Hematopoietic multipotent progenitor cell treated with erythropoietin and hydrocortisone succinate and interleukin-3 and kit ligand, for 6 days (in vitro differentiated cells): ENCODE results near the gene PAIP2.
"Not testable (repeated sequence)": the region's sequence is repeated elsewhere in the genome, so short reads cannot be mapped to it uniquely, and the experiment has no call there.

Source experiments
- DNase-seq: peaks from one replicate; pipeline ENCODE4 v3.0.0-alpha.2; 2015

The PAIP2 gene

GRCh38 chr5:139335811-139336210 is 5.8 kb upstream of the PAIP2 start:
- DNase-seq: peak; percentile 14

GRCh38 chr5:139340051-139340450 is 1.6 kb upstream of the PAIP2 start:
- DNase-seq: no peak

DNA sequence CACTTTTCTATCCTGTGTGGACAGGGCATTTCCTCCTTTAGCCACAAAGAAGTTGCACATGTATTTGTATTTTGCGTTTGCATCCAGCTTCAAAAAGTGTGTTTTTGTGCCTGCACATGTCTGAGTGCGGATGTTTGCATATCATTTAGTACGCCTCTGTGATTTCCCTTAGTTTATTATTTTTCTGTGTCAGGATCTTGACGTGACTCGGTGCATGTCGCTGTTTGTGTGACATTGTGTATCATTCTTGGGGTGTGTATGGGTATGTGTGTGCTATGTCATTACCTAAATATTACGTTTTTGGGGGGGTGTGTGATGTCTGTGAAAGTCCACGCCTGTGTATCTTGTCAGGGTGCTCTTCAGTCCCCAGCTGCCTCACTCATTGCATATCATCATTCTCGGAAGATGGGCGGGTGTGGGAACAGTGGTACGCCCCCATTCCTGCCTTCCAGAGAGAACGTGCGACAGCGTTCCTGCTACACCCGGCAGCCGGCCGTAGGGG is 416 bp upstream of the PAIP2 start:
- no peak for DNase-seq

DNA sequence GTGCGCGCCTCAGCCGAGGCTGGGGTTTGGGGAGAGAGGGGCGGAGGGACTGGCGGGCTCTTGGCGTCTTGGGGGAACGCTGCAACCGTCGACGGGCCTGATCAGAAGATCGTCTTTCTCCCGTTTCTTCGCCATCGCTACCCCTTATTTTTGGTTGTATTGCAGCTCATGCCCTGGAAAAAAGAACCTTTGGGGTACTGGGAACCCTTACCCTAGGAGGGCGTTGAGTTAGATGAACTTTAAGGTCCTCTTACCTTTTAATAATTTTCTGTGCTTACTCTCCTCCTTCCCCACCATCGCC is 719 bp downstream of the PAIP2 start:
- DNase-seq: no peak

DNA sequence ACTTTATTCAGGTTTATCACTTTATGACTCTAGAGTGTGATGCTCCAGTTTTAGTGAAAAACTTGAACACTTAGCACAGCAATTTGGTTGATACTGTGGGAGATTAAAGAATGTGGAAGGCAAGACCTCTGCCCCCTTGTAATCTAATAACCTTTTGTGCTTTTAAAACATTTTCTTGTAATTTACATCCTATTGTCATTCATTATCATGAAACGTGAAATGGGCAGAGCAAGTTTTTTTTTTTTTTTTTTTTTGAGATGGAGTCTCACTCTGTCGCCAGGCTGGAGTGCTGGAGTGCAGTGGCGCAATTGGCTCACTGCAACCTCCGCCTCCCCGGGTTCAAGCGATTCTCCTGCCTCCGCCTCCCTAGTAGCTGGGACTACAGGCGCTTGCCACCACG is 1.8 kb downstream of the PAIP2 start:
- no peak for DNase-seq

DNA sequence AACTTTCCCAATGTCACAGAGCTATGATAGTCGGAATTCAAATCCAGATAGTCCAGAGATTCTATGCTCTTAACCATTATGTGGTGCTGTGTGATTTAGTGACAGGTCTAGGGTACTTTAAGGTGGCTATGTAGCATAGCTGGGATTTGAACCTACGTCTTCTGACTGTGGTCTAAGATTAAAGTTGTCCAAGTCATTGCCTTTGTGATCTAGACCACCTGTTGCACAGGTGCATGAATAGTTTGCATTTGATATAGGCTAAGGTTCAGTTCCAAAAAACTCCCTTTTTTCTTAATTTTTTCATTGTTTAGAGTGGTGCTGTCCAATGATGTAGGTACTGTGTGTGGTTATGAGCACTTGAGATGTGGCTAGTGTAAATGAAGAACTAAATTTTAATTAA is 2.5 kb downstream of the PAIP2 start:
- DNase-seq: no peak

GRCh38 chr5:139345442-139345841 is 3.8 kb downstream of the PAIP2 start:
- not testable (repeated sequence) for DNase-seq

GRCh38 chr5:139347863-139348262 is 6.2 kb downstream of the PAIP2 start:
- not testable (repeated sequence) for DNase-seq

DNA sequence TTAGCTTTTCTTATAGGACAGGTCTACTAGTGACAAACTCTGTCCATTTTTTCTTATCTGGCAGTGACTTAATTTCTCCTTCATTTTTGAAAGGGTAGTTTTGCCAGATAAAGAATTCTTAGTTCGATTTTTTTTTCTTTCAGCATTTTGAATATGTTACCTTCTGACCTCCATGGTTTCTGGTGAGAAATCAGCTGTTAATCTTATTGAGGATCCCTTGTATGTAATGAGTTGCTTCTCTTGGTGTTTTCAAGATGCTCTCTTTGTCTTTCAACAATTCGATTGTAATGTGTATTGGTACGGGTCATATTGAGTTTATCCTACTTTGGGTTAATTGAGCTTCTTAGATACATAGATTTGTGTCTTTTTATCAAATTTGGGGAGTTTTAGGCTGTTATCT is 12.5 kb downstream of the PAIP2 start:
- no peak for DNase-seq

GRCh38 chr5:139355900-139356299 is 14.2 kb downstream of the PAIP2 start:
- not testable (repeated sequence) for DNase-seq

- DNase-seq: no peak
Observed at GRCh38 chr5:139358064-139358463, 16.4 kb downstream of the PAIP2 start.

DNA sequence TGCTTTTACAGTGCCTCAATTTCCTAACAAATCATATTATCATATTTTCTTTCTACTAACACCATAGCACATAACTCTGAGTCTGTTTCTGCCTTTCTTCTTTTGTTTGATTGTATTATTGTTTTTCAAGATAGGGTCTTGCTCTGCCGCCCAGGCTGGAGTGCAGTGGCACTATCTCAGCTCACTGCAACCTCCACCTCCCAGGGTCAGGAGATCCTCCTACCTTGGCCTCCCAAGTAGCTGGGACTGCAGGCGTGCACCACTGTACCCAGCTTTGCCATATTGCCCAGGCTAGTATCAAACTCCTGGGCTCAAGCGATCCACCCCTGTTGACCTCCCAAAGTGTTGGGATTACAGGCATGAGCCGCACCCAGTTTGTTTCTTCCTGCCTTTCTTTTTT is 18.7 kb downstream of the PAIP2 start:
- no peak for DNase-seq

DNA sequence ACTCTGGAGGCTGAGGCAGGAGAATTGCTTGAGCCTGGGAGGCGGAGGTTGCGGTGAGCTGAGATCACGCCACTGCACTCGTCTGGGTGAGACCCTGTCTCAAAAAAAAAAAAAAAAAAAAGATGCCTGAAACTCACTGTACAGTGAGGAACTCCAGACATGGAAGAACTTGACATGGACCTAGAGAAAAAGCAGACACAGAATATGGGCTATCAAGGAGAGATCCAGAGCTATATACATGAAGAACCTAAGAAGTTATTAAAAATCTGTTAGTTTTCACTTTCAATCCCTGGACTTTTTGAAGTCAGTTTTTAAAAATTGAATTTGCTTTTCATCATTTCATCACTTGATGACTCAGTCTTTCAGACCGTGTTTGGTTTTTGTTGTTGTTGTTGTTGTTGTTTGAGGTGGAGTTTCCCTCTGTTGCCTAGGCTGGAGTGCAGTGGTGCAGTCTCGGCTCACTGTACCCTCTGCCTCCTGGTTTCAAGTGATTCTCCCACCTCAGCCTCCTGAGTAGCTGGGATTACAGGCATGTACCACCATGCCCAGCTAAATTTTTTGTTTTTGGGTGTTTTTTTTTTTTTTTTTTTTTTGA is 20.3 kb downstream of the PAIP2 start:
- no peak for DNase-seq

DNA sequence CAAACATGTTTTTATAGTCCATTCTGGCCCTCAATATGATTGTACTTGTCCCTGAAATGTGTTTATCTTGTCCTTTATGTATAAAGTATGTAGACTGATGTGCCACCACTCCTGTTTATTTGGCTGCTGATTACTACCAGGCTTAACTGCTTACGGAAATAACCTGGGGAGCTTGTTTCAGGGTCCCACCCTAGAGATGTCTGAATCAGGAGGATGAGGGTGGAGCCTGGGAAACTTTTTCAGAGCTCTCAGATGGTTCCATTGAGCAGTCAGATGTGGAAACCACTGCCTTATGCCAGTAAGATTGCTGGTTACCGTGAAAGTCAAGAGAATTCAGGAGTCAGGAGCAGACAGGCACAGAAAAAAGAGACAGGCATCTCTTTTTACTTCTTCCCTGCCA is 22.3 kb downstream of the PAIP2 start:
- no peak for DNase-seq

DNA sequence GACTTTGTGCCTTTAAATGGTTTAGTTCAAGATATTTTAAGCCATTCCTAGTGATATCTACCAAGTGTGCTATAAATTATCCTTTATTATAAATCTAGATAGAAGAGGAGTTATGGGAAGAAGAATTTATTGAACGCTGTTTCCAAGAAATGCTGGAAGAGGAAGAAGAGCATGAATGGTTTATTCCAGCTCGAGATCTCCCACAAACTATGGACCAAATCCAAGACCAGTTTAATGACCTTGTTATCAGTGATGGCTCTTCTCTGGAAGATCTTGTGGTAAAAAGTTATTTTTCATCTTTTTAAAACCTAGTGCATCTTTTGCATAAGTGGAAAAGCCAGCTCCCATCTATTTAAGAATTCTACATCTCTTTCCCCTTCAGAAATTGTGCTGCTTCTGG is 22.8 kb downstream of the PAIP2 start:
- DNase-seq: no peak

DNA sequence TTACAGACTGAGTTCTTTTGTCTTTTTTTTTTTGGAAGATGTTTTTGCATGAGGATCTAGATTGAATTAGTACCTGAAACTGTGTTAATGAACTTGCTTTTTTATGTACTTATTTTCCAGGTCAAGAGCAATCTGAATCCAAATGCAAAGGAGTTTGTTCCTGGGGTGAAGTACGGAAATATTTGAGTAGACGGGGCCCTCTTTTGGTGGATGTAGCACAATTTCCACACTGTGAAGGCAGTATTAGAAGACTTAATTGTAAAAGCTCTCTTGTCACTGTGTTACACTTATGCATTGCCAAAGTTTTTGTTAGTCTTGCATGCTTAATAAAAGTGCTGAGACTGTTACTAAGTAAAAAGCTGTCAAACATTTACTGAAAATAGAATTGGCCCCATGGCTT is 27.0 kb downstream of the PAIP2 start:
- DNase-seq: peak; percentile 38

DNA sequence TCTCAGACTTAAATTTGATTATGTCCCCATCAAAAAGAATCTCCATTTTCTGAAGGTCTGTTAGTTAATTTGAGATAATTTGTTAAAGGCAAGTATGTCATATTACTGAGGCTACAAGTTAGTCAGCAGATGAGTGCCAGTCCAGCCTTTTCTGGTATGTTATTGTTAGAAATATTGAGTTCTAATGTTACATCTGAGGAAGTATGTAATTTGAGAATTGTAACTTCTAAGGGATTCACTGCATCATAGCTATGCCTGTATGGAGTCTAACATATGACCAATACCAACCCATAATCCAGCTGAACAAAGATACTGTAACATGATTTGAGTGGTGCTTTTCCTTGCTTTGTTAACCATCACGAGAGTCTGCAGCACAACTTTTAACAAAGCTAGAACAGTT is 27.5 kb downstream of the PAIP2 start:
- no peak for DNase-seq

- DNase-seq: no peak
Observed at GRCh38 chr5:139371482-139372435, 30.1 kb downstream of the PAIP2 start.

DNA sequence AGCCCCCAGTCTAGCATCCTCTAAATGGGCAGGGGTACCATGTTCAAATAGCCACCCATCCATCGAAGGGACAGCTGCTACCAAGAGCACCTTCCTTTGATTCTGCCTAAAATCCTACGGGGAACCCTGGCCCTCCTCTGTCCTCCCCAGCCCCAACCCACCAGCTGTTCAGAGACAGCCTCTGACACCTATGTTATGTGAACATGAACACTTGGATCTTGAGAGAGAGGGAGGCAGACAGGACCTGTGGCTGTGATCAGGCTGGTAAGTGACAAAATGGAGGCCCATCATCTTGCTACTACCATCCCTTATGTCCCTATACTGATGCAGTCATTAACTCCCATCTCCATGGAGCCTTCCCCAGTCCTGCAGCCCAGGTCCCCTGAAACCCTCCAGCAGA is 33.3 kb downstream of the PAIP2 start:
- DNase-seq: no peak

DNA sequence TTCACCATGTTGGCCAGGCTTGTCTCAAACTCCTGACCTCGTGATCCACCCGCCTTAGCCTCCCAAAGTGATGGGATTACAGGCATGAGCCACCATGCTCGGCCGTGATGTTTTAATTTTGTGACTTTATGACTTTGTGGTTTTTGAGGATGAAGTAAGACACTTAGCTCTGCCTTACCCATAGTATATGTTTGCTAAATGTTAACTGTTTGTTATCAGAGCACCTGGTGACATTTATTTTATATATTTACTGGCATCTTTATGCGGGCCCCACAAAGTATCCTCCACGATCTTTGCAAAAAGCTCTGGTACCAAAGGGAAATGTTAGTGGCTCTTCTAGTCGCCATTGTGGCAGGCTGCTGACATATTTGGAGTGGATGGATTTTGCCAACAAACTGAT is 34.7 kb downstream of the PAIP2 start:
- DNase-seq: no peak

- DNase-seq: no peak
Observed at GRCh38 chr5:139377226-139377625, 35.6 kb downstream of the PAIP2 start.

GRCh38 chr5:139378101-139378825 is 36.6 kb downstream of the PAIP2 start:
- no peak for DNase-seq

DNA sequence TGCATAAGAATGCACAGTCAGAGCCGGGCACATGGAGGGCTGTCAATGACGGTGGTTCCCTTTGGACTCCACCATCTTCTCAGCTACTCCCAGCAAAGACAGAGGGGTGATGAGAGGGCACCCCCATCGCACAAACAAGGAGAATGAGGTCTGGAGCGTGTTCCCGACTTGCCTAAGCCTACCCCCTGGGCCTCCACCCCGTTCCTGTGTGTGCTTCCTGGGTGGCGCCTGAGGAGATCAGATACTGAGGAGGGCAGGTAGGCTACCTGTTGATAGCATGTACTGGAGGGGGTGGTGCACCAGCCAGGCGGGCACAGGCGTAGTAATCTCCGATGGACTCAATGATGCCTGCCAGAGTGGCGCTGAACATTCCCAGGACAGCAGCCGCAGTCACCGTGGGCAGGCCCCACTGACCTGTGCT is 37.3 kb downstream of the PAIP2 start:
- no peak for DNase-seq
